ENCODE data around the gene SULF2. TPM values are rescaled to one million over a fixed set of nuclear protein-coding genes. Genes with fewer than 3 reads are reported as not detected.
"Not testable (repeated sequence)": the region's sequence is repeated elsewhere in the genome, so short reads cannot be mapped to it uniquely, and the experiment has no call there.

SULF2 gene
- total RNA-seq: 10 to 100 TPM; 36.3 to 62.5 (median 58.0) TPM

- Histone ChIP-seq H3K27ac (peak within 1 kb of the TSS; percentile 84 to 93), H3K36me3 (no peaks in the 10 kb centered on the region), H3K9me3 (no peaks in the 10 kb centered on the region), H3K27me3 (no peaks in the 10 kb centered on the region), H3K4me3 (peak within 1 kb of the TSS; percentile 49 to 81 (median 56)), H3K4me1 (peaks cover 6 to 7% of the 10 kb centered on the region in 2 donors)
- DNase-seq (ENCODE audit: low spot score in 2 of 2): no peak
- intact Hi-C loops (cut with DNase I; ENCODE audit: low total_unique reads): no loop called here
- TF ChIP-seq POLR2AphosphoS5 (IDR thresholded peaks at IDR 0.05): no peak
- TF ChIP-seq CTCF (IDR thresholded peaks at IDR 0.05): no peak
- TF ChIP-seq POLR2A (IDR thresholded peaks at IDR 0.05): no peak
These were observed at the start of gene SULF2 for GRCh38 chr20:47785311-47785853. Gene SULF2 (minus strand): TSS chr20:47785481. CDS start chr20:47757363, 28,118 bp downstream.

GRCh38 chr20:47831675-47832074 lies 46.4 kb upstream of the SULF2 start:
- H3K4me3 ChIP-seq; H3K27ac ChIP-seq; intact Hi-C loops (cut with DNase I; ENCODE audit: low total_unique reads); H3K4me1 ChIP-seq; DNase-seq (ENCODE audit: low spot score in 2 of 2); H3K9me3 ChIP-seq; H3K27me3 ChIP-seq; H3K36me3 ChIP-seq: not testable (repeated sequence)

GRCh38 chr20:47826716-47827115 lies 41.4 kb upstream of the SULF2 start:
- H3K36me3 ChIP-seq; H3K4me1 ChIP-seq; intact Hi-C loops (cut with DNase I; ENCODE audit: low total_unique reads); H3K4me3 ChIP-seq; H3K27ac ChIP-seq; H3K9me3 ChIP-seq; DNase-seq (ENCODE audit: low spot score in 2 of 2); H3K27me3 ChIP-seq: not testable (repeated sequence)

- H3K4me3 ChIP-seq; H3K4me1 ChIP-seq; H3K27ac ChIP-seq; DNase-seq (ENCODE audit: low spot score in 2 of 2); H3K9me3 ChIP-seq; H3K27me3 ChIP-seq; H3K36me3 ChIP-seq; intact Hi-C loops (cut with DNase I; ENCODE audit: low total_unique reads): not testable (repeated sequence)
These were observed 40.7 kb upstream of the SULF2 start for GRCh38 chr20:47826006-47826405.

- DNase-seq (ENCODE audit: low spot score in 2 of 2): no peak
- Histone ChIP-seq H3K9me3 (no peaks in the 10 kb centered on the region), H3K4me1 (no peaks in the 10 kb centered on the region), H3K4me3 (no peak overlapping the region), H3K36me3 (no peaks in the 10 kb centered on the region), H3K27ac (no peak overlapping the region), H3K27me3 (no peaks in the 10 kb centered on the region)
- no peak for TF ChIP-seq POLR2AphosphoS5 (IDR thresholded peaks at IDR 0.05)
- no peak for TF ChIP-seq POLR2A (IDR thresholded peaks at IDR 0.05)
- intact Hi-C loops (cut with DNase I; ENCODE audit: low total_unique reads): no loop called here
These were observed 39.9 kb upstream of the SULF2 start for GRCh38 chr20:47825011-47825762.

GRCh38 chr20:47823941-47824340 lies 38.7 kb upstream of the SULF2 start:
- DNase-seq (ENCODE audit: low spot score in 2 of 2); H3K27ac ChIP-seq; H3K27me3 ChIP-seq; H3K4me3 ChIP-seq; H3K36me3 ChIP-seq; intact Hi-C loops (cut with DNase I; ENCODE audit: low total_unique reads); H3K9me3 ChIP-seq; H3K4me1 ChIP-seq: not testable (repeated sequence)

GRCh38 chr20:47821481-47822100 lies 36.3 kb upstream of the SULF2 start:
- DNase-seq (ENCODE audit: low spot score in 2 of 2): no peak
- intact Hi-C loops (cut with DNase I; ENCODE audit: low total_unique reads): no loop called here
- no peak overlapping the region for H3K27ac ChIP-seq
- H3K4me1 ChIP-seq: no peaks in the 10 kb centered on the region
- no peaks in the 10 kb centered on the region for H3K9me3 ChIP-seq
- no peaks in the 10 kb centered on the region for H3K36me3 ChIP-seq
- H3K27me3 ChIP-seq: peaks cover 0 to 3% of the 10 kb centered on the region in 2 donors
- H3K4me3 ChIP-seq: no peak overlapping the region
- TF ChIP-seq POLR2A (IDR thresholded peaks at IDR 0.05) (no peak), CTCF (IDR thresholded peaks at IDR 0.05) (no peak), POLR2AphosphoS5 (IDR thresholded peaks at IDR 0.05) (no peak)
